Measurements from ENCODE around the gene RHOF. TPM values are rescaled to one million over a fixed set of nuclear protein-coding genes. Genes with fewer than 3 reads are reported as not detected.

Gene RHOF
- total and polyA plus RNA-seq, 2 of the 13 experiments (the other 11 are each of a cell fraction or from before 2014, with no cell fraction given), result 14.6 to 32.2 TPM

DNA sequence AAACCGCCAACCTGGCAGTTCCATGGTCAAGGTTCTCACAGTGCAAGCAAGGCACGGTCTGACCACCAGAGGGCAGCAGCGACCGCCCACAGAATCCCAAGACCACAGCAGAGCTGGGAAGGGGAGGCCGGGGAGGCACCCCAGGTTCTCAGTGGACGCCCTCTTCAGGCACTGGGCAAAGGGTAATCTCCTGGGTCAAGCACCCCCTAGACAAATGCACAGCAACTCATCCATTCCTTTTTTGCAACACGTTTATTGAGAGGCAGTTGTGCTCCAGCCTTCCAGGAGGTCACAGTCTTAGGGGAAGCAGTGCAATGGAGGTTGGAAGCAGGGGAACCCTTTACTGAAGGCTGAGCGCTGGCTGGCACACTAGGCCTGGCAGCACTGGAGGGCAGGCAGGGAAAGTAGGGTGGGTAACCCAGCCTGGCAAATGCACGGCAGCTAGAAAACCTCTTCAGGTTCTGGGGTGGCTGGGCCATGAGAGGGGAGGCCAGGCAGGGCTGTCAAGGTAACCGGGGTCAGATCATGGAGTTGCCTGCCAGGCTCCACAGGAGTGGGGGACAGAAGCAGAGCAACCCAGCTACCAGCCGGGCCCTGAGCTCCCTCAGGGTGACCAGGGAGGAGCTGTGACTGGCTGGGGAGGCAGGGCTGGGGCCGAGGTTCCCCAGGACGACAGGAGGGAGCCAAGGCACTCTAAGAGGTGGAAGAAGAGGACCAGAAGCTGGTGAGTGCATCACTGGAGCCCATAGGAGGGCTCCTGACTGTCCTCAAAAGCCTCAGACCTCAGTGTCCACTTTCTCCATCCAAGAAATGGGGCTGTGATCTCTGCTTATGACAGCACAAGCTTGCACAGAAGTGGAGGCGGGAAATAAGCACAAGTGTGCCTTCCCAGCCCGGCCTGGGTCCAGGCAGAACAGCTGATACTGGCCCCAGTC lies 1.8 kb upstream of the RHOF start (continued):
- TF ChIP-seq GATAD1 (CRISPR knock-in tag; IDR thresholded peaks at IDR 0.05), result peak; percentile 68; the same call in 1 of the 2 replicates
- no peak for TF ChIP-seq ZNF326 (CRISPR knock-in tag; IDR thresholded peaks at IDR 0.05; ENCODE audit: borderline replicate concordance)
- peak; percentile 54; the same call in 1 of the 2 replicates for TF ChIP-seq ZMYM4 (CRISPR knock-in tag; IDR thresholded peaks at IDR 0.05)
- peak; percentile 47; the same call in 1 of the 2 replicates for TF ChIP-seq FOXA3 (CRISPR knock-in tag; IDR thresholded peaks at IDR 0.05)
- TF ChIP-seq, protein P1, sequence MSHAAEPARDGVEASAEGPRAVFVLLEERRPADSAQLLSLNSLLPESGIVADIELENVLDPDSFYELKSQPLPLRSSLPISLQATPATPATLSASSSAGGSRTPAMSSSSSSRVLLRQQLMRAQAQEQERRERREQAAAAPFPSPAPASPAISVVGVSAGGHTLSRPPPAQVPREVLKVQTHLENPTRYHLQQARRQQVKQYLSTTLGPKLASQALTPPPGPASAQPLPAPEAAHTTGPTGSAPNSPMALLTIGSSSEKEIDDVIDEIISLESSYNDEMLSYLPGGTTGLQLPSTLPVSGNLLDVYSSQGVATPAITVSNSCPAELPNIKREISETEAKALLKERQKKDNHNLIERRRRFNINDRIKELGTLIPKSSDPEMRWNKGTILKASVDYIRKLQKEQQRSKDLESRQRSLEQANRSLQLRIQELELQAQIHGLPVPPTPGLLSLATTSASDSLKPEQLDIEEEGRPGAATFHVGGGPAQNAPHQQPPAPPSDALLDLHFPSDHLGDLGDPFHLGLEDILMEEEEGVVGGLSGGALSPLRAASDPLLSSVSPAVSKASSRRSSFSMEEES (CRISPR knock-in tag; IDR thresholded peaks at IDR 0.05), result 0 out of 2 replicates have a peak, but pooled peaks have one; percentile 14
- TF ChIP-seq SAP130 (CRISPR knock-in tag; IDR thresholded peaks at IDR 0.05; ENCODE audit: low read depth), result peak; percentile 63
- peak; percentile 63; the same call in 1 of the 2 replicates for TF ChIP-seq SRY (CRISPR knock-in tag; IDR thresholded peaks at IDR 0.05)
- no peak for TF ChIP-seq KLF12 (CRISPR knock-in tag; IDR thresholded peaks at IDR 0.05; ENCODE audit: borderline replicate concordance)
- no peak for TF ChIP-seq GABPA (IDR thresholded peaks at IDR 0.05; ENCODE audit: low read depth, low read length)
- 0 out of 2 replicates have a peak, but pooled peaks have one; percentile 20 for TF ChIP-seq GABPA (CRISPR knock-in tag; IDR thresholded peaks at IDR 0.05; ENCODE audit: low read depth)
- TF ChIP-seq SIN3B (IDR thresholded peaks at IDR 0.05; ENCODE audit: low read length), result peak; percentile 37; the same call in 1 of the 2 replicates
- peak; percentile 37; the same call in 1 of the 2 replicates for TF ChIP-seq NRL (CRISPR knock-in tag; IDR thresholded peaks at IDR 0.05; ENCODE audit: borderline replicate concordance)
- TF ChIP-seq SYNCRIP (IDR thresholded peaks at IDR 0.05; ENCODE audit: insufficient read depth, low read depth, low read length), result no peak
- TF ChIP-seq ZNF207 (IDR thresholded peaks at IDR 0.05; ENCODE audit: borderline replicate concordance), result no peak
- no peak for TF ChIP-seq ARNT (IDR thresholded peaks at IDR 0.05)
- no peak; the same call in 1 of the 2 replicates for TF ChIP-seq ZNF703 (CRISPR knock-in tag; IDR thresholded peaks at IDR 0.05; ENCODE audit: borderline replicate concordance)
- TF ChIP-seq, protein P2, sequence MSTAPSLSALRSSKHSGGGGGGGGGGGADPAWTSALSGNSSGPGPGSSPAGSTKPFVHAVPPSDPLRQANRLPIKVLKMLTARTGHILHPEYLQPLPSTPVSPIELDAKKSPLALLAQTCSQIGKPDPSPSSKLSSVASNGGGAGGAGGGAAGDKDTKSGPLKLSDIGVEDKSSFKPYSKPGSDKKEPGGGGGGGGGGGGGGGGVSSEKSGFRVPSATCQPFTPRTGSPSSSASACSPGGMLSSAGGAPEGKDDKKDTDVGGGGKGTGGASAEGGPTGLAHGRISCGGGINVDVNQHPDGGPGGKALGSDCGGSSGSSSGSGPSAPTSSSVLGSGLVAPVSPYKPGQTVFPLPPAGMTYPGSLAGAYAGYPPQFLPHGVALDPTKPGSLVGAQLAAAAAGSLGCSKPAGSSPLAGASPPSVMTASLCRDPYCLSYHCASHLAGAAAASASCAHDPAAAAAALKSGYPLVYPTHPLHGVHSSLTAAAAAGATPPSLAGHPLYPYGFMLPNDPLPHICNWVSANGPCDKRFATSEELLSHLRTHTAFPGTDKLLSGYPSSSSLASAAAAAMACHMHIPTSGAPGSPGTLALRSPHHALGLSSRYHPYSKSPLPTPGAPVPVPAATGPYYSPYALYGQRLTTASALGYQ (CRISPR knock-in tag; IDR thresholded peaks at IDR 0.05), result no peak
- TF ChIP-seq MEIS2 (CRISPR knock-in tag; IDR thresholded peaks at IDR 0.05), result peak; percentile 16; the same call in 1 of the 2 replicates
- peak; percentile 53; the same call in 1 of the 2 replicates for TF ChIP-seq ZNF205 (CRISPR knock-in tag; IDR thresholded peaks at IDR 0.05)
- TF ChIP-seq NR2F6 (IDR thresholded peaks at IDR 0.05), result no peak
- 0 out of 2 replicates have a peak, but pooled peaks have one; percentile 46 for TF ChIP-seq NR2F6 (CRISPR knock-in tag; IDR thresholded peaks at IDR 0.05)
- peak; percentile 73; the same call in 1 of the 2 replicates for TF ChIP-seq SALL1 (CRISPR knock-in tag; IDR thresholded peaks at IDR 0.05)
- no peak for TF ChIP-seq ZNF780A (CRISPR knock-in tag; IDR thresholded peaks at IDR 0.05)
- TF ChIP-seq, protein P3, sequence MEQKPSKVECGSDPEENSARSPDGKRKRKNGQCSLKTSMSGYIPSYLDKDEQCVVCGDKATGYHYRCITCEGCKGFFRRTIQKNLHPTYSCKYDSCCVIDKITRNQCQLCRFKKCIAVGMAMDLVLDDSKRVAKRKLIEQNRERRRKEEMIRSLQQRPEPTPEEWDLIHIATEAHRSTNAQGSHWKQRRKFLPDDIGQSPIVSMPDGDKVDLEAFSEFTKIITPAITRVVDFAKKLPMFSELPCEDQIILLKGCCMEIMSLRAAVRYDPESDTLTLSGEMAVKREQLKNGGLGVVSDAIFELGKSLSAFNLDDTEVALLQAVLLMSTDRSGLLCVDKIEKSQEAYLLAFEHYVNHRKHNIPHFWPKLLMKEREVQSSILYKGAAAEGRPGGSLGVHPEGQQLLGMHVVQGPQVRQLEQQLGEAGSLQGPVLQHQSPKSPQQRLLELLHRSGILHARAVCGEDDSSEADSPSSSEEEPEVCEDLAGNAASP (CRISPR knock-in tag; IDR thresholded peaks at IDR 0.05; ENCODE audit: borderline replicate concordance), result 0 out of 2 replicates have a peak, but pooled peaks have one; percentile 38
- peak; percentile 55; the same call in 1 of the 2 replicates for TF ChIP-seq KDM2A (CRISPR knock-in tag; IDR thresholded peaks at IDR 0.05; ENCODE audit: borderline replicate concordance, low read depth)
- TF ChIP-seq RFXAP (CRISPR knock-in tag; IDR thresholded peaks at IDR 0.05; ENCODE audit: borderline replicate concordance), result 0 out of 2 replicates have a peak, but pooled peaks have one; percentile 9
- no peak for TF ChIP-seq HOXA7 (CRISPR knock-in tag; IDR thresholded peaks at IDR 0.05)
- no peak for TF ChIP-seq FOXK2 (IDR thresholded peaks at IDR 0.05)

Measured in HepG2 (cell line).